Lung (tissue), 12 donors: ENCODE measurements around the gene ATG2A. TPM values are rescaled to one million over a fixed set of nuclear protein-coding genes. Genes with fewer than 3 reads are reported as not detected.

Experiments
- ATAC-seq: fragments of 200-7000 bp; cut with Tn5 transposase; one replicate; pipeline ENCODE4 v1.9.1; 2020; ENCODE audit warnings: moderate number of reproducible peaks; ENCODE audit not compliant: insufficient read depth, low FRiP score
- DNase-seq, 3 donors: peaks; one replicate each; pipeline ENCODE4 v3.0.0-alpha.2; 2013 to 2017
- H3K27ac ChIP-seq, 2 donors: one replicate each; pipeline ENCODE4 v1.5.1; 2013; ENCODE audit warnings: mild to moderate bottlenecking in 2 of 2, moderate library complexity in 2 of 2, control low read depth in 1 of 2, inconsistent platforms in 1 of 2, low read depth in 1 of 2, low read length in 1 of 2
- H3K27me3 ChIP-seq, 3 donors: one replicate each; pipeline ENCODE4 v1.5.1; 2013; ENCODE audit warnings: low read length in 2 of 3; ENCODE audit not compliant: control insufficient read depth in 3 of 3, insufficient read depth in 3 of 3
- H3K36me3 ChIP-seq, 4 donors: one replicate each; pipeline ENCODE4 v1.5.1; 2013; ENCODE audit warnings: low read length in 4 of 4, mild to moderate bottlenecking in 1 of 4, moderate library complexity in 1 of 4; ENCODE audit not compliant: control insufficient read depth in 4 of 4, insufficient read depth in 4 of 4
- H3K4me1 ChIP-seq, 5 donors: one replicate each; pipeline ENCODE4 v1.5.1; 2013; ENCODE audit warnings: low read length in 5 of 5, mild to moderate bottlenecking in 2 of 5, moderate library complexity in 1 of 5; ENCODE audit not compliant: control insufficient read depth in 5 of 5, insufficient read depth in 5 of 5
- H3K4me3 ChIP-seq: one replicate; pipeline ENCODE4 v1.5.1; 2013; ENCODE audit warnings: mild to moderate bottlenecking, control low read depth, moderate library complexity
- H3K9ac ChIP-seq, 2 donors: one replicate each; pipeline ENCODE4 v1.5.1; 2013; ENCODE audit warnings: low read length in 2 of 2, control low read depth in 1 of 2; ENCODE audit not compliant: insufficient read depth in 1 of 2
- H3K9me3 ChIP-seq, 4 donors: one replicate each; pipeline ENCODE4 v1.5.1; 2013; ENCODE audit warnings: low read length in 3 of 4, mild to moderate bottlenecking in 1 of 4, moderate library complexity in 1 of 4; ENCODE audit not compliant: control insufficient read depth in 4 of 4, insufficient read depth in 3 of 4
- WGBS, 2 donors: extraction: QIAGEN DNeasy Blood & Tissue Kit; methylation state at CpG; one replicate each; pipeline ENCODE4 v1.1.7; 2013; 5-methylcytosine and 5-hydroxymethylcytosine counted together
- polyA plus RNA-seq, 2 donors: library from polyadenylated mRNA; stranded (reverse); fragments of 200-250 nt; gene quantifications; one replicate each; pipeline ENCODE4 v1.2.1, GENCODE V29; 2013
- total RNA-seq, 2 donors: library from RNA; depleted of rRNA in 1 of 2; stranded (reverse); fragments of >200 nt in 1 of 2; gene quantifications; one replicate each; pipeline ENCODE4 v1.2.1, GENCODE V29; 2014 to 2021
- TF ChIP-seq, protein P1 (sequence below): IDR thresholded peaks from 2 replicates; pipeline ENCODE4 v1.5.1; 2012; ENCODE audit warnings: mild to moderate bottlenecking; ENCODE audit errors: control extremely low read depth, extremely low read depth
- donor health status: control.
- donor health status: control.
- donor health status: Bipolar disorder and iron deficiency.
- donor health status: healthy.
- donor health status: DM: yes; HTN: yes; CAD: no.

ATG2A gene
- total and polyA plus RNA-seq, 4 donors, result 17.4 to 32.5 (median 21.0) TPM

GRCh38 chr11:64916040-64916774 lies 802 bp downstream of the ATG2A start:
- TF ChIP-seq, protein P1, sequence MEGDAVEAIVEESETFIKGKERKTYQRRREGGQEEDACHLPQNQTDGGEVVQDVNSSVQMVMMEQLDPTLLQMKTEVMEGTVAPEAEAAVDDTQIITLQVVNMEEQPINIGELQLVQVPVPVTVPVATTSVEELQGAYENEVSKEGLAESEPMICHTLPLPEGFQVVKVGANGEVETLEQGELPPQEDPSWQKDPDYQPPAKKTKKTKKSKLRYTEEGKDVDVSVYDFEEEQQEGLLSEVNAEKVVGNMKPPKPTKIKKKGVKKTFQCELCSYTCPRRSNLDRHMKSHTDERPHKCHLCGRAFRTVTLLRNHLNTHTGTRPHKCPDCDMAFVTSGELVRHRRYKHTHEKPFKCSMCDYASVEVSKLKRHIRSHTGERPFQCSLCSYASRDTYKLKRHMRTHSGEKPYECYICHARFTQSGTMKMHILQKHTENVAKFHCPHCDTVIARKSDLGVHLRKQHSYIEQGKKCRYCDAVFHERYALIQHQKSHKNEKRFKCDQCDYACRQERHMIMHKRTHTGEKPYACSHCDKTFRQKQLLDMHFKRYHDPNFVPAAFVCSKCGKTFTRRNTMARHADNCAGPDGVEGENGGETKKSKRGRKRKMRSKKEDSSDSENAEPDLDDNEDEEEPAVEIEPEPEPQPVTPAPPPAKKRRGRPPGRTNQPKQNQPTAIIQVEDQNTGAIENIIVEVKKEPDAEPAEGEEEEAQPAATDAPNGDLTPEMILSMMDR, result no peak
- Histone ChIP-seq H3K4me3 (peak overlapping the region; percentile 80), H3K27me3 (no peaks in the 10 kb centered on the region), H3K9me3 (no peaks in the 10 kb centered on the region), H3K4me1 (peaks cover 3 to 29% (median 9%) of the 10 kb centered on the region in 5 donors), H3K9ac (peak overlapping the region; percentile 84 to 94), H3K27ac (peak overlapping the region; percentile 65 to 87), H3K36me3 (peaks cover 0 to 29% (median 5%) of the 10 kb centered on the region in 4 donors)
- DNase-seq (peak; percentile 32 to 49 (median 43)), ATAC-seq (peak; percentile 35)
- WGBS, 2 donors, result 7 to 12% methylated on average over 23 of the region's 23 CpGs

DNA sequence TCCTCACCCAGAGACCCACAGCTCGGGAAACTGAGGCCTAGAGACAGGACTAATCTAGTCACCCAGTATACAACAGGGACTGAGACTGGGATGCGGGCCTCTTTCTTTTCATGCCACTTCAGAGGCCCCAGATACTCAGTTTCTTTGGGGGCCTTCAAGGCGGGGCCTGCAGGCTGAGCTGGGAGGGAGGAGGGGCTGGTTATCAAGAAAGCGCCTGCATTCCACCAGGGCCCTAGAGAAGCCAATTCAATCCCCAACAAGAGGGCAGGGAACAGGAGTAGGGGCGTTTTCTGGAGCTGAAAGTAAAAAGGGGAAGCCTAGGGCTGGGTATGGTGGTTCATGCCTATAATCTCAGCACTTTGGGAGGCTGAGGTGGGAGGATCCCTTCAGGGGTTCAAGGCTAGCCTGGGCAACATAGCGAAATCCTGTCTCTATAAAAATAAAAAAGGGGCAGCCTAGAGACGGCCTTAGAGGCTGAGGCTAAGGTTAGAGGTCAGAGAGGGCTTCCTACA lies 1.6 kb downstream of the ATG2A start:
- peak in 1 of 3 donors; percentile 23 for DNase-seq
- Histone ChIP-seq H3K9me3 (no peaks in the 10 kb centered on the region), H3K4me1 (peaks cover 3 to 29% (median 9%) of the 10 kb centered on the region in 5 donors), H3K4me3 (no peak overlapping the region), H3K27me3 (no peaks in the 10 kb centered on the region), H3K9ac (peak overlapping the region in 1 of 2 donors; percentile 84), H3K27ac (peak overlapping the region in 1 of 2 donors; percentile 1), H3K36me3 (peaks cover 0 to 37% (median 8%) of the 10 kb centered on the region in 4 donors)
- TF ChIP-seq, protein P1, result no peak
- 78 to 84% methylated on average over 7 of the region's 7 CpGs for WGBS, 2 donors
- ATAC-seq, result no peak

GRCh38 chr11:64914123-64914522 lies 2.9 kb downstream of the ATG2A start:
- H3K4me3 ChIP-seq, result no peak overlapping the region
- TF ChIP-seq, protein P1, result no peak
- H3K27me3 ChIP-seq, result no peaks in the 10 kb centered on the region
- H3K4me1 ChIP-seq, result peaks cover 3 to 29% (median 9%) of the 10 kb centered on the region in 5 donors
- H3K9ac ChIP-seq, result no peak overlapping the region
- WGBS, 2 donors, result 96 to 97% methylated on average over 13 to 17 of the region's 17 CpGs
- H3K9me3 ChIP-seq, result no peaks in the 10 kb centered on the region
- ATAC-seq (no peak), DNase-seq (no peak)
- H3K36me3 ChIP-seq, result peaks cover 0 to 50% (median 11%) of the 10 kb centered on the region in 4 donors
- H3K27ac ChIP-seq, result no peak overlapping the region
